SU-DHL-6 (cell line): ENCODE measurements around the gene SNAP91.

Experiments used
- EZH2phosphoT487 ChIP-seq: fragments of 200-600 bp; sonication (generic), shearing (Covaris generic); conservative IDR thresholded peaks from 2 replicates; pipeline ENCODE4 v1.6.1; 2018; ENCODE audit warnings: mild to moderate bottlenecking, antibody characterized with exemption, low read length, moderate library complexity, mixed read lengths
- TF ChIP-seq, protein P1 (sequence below): fragments of 200-600 bp; sonication (generic); IDR thresholded peaks from one replicate; pipeline ENCODE4 v1.5.1; 2017; ENCODE audit warnings: antibody characterized with exemption, mild to moderate bottlenecking, low read length, moderate library complexity; ENCODE audit not compliant: insufficient read depth, poor library complexity, severe bottlenecking

DNA sequence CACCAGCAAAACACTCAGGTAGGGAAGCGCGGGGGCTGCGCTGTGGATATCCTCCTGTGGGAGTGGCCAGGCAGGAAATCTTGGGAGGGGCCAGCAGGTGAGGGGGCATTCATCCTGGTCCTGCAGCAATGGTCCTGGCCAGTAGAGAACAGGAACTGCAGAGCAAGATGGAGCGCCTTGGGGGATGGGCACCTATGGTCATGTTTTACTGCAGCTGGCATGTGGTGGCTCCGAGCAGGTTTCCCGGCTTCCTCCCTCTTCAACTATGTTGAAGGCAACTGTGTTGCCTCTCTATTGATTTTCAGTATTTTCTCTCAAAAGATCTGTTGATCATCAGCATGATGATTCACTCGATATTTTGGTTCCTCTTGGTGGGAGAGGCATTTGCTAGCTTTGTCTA is 70.9 kb downstream of the SNAP91 start:
- TF ChIP-seq, protein P1, sequence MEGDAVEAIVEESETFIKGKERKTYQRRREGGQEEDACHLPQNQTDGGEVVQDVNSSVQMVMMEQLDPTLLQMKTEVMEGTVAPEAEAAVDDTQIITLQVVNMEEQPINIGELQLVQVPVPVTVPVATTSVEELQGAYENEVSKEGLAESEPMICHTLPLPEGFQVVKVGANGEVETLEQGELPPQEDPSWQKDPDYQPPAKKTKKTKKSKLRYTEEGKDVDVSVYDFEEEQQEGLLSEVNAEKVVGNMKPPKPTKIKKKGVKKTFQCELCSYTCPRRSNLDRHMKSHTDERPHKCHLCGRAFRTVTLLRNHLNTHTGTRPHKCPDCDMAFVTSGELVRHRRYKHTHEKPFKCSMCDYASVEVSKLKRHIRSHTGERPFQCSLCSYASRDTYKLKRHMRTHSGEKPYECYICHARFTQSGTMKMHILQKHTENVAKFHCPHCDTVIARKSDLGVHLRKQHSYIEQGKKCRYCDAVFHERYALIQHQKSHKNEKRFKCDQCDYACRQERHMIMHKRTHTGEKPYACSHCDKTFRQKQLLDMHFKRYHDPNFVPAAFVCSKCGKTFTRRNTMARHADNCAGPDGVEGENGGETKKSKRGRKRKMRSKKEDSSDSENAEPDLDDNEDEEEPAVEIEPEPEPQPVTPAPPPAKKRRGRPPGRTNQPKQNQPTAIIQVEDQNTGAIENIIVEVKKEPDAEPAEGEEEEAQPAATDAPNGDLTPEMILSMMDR, result no peak
- TF ChIP-seq EZH2phosphoT487, result no peak
